ENCODE measurements around the gene TBCCD1. TPM values are rescaled to one million over a fixed set of nuclear protein-coding genes. Genes with fewer than 3 reads are reported as not detected.

The TBCCD1 gene
- total RNA-seq, 4 donors from 2014 or later, result 10.1 to 14.3 (median 12.3) TPM

- TF ChIP-seq CTCF (IDR thresholded peaks at IDR 0.05; ENCODE audit: low read depth), result no peak
Observed at GRCh38 chr3:186582541-186582940, 15.4 kb upstream of the TBCCD1 start.

DNA sequence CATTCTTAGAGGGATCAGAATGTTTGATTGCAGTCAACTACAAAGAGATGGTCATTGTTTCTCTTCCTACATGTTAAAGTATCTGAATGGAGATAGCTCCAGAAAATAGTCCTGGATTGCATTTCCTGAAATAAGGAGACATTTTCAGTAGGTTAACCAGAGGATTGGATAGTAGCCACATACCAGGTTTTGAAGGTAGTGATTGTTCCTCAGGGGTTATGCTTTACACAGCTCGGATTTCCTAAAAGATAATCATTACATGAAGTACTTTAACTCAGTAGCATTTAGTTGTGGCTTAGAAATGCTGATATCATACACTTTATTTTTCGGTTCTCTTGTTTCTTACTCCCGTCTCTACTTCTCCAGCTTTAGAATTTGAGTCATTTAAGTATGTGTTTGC, 13.6 kb upstream of the TBCCD1 start:
- TF ChIP-seq CTCF (IDR thresholded peaks at IDR 0.05; ENCODE audit: low read depth), result no peak

DNA sequence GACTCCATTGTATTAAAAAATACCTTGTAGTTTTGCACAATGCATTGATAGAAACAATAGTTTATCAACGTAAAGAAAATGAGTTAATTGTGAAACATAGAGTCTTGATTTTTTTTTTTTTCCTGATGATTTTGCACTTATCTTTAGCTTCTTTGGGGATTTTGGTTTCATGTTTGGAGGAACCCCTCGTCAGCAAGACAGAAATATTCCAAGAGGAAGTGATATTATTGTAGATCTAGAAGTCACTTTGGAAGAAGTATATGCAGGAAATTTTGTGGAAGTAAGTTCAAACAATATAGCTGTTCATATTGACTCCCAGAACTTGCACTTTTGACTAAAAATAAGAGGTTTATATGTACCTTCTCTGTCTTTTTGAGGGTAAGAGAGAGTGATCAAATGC, 10.4 kb upstream of the TBCCD1 start:
- TF ChIP-seq CTCF (IDR thresholded peaks at IDR 0.05; ENCODE audit: low read depth), result no peak

- no peak for TF ChIP-seq CTCF (IDR thresholded peaks at IDR 0.05; ENCODE audit: low read depth)
Observed at GRCh38 chr3:186571644-186572013, 4.5 kb upstream of the TBCCD1 start.

- TF ChIP-seq CTCF (IDR thresholded peaks at IDR 0.05; ENCODE audit: low read depth), result no peak
Observed at GRCh38 chr3:186570941-186571643, 4.0 kb upstream of the TBCCD1 start.

DNA sequence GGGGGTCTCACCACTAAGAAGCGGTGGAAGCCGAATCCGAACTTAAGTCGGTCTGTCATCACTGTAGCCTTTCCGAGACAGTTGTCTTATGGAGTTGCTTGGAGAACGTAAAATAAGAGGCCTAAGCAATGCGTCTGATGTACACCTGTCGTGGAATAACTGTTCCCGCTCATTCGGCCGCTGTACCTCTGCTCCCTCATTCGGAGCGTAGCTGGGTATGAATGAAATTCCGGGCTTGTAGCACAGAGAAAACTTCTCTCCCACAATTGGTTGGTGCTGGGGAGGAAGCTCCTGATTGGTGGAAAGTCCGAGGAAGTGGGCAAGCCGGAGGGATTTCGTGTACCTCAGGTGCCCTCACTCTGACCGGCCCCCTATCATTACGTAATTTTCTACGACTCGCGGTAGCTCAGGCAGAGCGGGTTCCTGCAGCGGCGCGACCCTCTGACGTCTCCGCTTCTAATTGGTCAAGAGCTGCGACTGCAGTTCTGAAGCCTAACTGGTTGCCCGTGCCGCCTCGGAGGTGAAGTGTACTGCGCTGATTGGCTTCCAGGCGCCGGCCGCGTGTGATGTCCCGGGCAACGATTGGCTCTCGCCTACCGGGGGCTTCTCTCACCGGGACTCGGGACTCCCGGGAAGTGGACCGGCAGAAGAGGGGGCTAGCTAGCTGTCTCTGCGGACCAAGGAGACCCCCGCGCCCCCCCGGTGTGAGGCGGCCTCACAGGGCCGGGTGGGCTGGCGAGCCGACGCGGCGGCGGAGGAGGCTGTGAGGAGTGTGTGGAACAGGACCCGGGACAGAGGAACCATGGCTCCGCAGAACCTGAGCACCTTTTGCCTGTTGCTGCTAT, 3.2 kb upstream of the TBCCD1 start, which contains the start of gene DNAJB11:
DNAJB11 (plus strand) TSS at position 625 of the 845 bp plus-strand sequence; CDS start at position 803, 178 bp downstream.
- TF ChIP-seq CTCF (IDR thresholded peaks at IDR 0.05; ENCODE audit: low read depth), result no peak

DNA sequence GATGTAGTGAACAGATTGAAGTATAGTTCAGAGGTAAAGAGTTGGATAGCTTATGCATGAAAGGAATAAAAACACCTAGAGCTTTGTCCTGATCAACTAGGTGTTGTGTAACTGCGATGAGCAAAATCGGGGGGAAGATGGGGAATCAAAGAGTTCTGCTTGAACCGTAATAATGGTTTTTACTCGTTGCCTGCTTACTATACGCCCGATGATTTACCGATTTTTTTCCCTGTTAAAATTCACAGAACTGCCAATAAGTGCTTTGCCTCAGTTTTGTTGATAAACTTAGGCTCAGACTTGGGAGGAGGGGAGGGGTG, 2.6 kb upstream of the TBCCD1 start:
- no peak for TF ChIP-seq CTCF (IDR thresholded peaks at IDR 0.05; ENCODE audit: low read depth)
